Measurements from ENCODE around the gene ZBTB2. TPM values are rescaled to one million over a fixed set of nuclear protein-coding genes. Genes with fewer than 3 reads are reported as not detected.

Gene ZBTB2
- total and polyA plus RNA-seq, 2 donors (not counting 3 experiments of a cell fraction or from before 2014, with no cell fraction given) = 11.8 to 13.1 TPM

DNA sequence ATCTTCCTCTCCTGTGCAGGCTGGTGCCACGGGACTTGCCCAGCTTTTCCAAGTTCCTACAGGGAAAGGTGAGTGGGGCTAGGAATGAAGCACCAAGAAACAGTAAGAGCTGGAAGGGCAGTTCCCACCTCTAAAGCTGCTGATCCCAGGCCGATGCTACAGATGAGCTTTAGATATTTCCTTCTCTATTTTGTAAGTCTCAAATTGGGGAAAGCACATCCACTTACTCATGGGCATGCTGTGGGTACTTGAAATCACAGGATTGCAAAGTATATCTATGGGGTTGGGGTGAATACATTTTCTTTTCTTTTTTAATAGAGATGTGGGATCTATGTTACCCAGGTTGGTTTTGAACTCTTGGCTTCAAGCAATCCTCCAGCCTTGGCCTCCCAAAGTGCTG, 3.1 kb downstream of the ZBTB2 start:
- intact Hi-C loops (cut with micrococcal nuclease) = no loop called here
- Histone ChIP-seq H4K20me1 (replicated peaks; ENCODE audit: control insufficient read depth, extremely low read depth, insufficient read depth, low read length) (peaks cover 3% of the 10 kb centered on the region), H3K79me2 (ENCODE audit: control insufficient read depth, insufficient read depth, low read length) (peaks cover 62% of the 10 kb centered on the region), H3K4me1 (ENCODE audit: control insufficient read depth, extremely low read depth, insufficient read depth, low read length) (peaks cover 27% of the 10 kb centered on the region), H2AFZ (ENCODE audit: low read depth, low read length) (no peak overlapping the region), H3K27me3 (ENCODE audit: control insufficient read depth in 2 of 2, insufficient read depth in 2 of 2, low read length in 2 of 2) (no peaks in the 10 kb centered on the region), H3K27ac (ENCODE audit: insufficient read depth, low read depth, low read length) (no peak overlapping the region), H3K9ac (replicated peaks; ENCODE audit: extremely low read depth, insufficient read depth, low read length) (no peak overlapping the region), H3K4me3 (replicated peaks in 1 of 3; ENCODE audit: insufficient read depth in 1 of 3, low read depth in 1 of 3, low read length in 3 of 3) (no peak overlapping the region), H3K4me2 (ENCODE audit: insufficient read depth, low read length) (no peak overlapping the region), H3K9me3 (replicated peaks; ENCODE audit: control insufficient read depth, insufficient read depth, low read length) (no peaks in the 10 kb centered on the region), H3K36me3 (ENCODE audit: control insufficient read depth in 2 of 2, extremely low read depth in 1 of 2, insufficient read depth in 2 of 2, low read length in 2 of 2) (no peaks in the 10 kb centered on the region), H3K9me1 (replicated peaks; ENCODE audit: control insufficient read depth, extremely low read depth, insufficient read depth, low read length) (no peaks in the 10 kb centered on the region)
- FAIRE-seq (no peak), DNase-seq (ENCODE audit: low read depth, low spot score) (no peak)
- dilution Hi-C loops (cut with MboI; ENCODE audit: extremely low pct_ligation_motif_present, low sequenced_read_pairs) = no loop called here
- no TSS peak for BruUV-seq (replicated peaks)
- TF ChIP-seq POLR2AphosphoS5 (IDR thresholded peaks at IDR 0.05; ENCODE audit: insufficient read depth, low read depth, low read length) (no peak), MYC (IDR thresholded peaks at IDR 0.05; ENCODE audit: low read depth, low read length) (no peak), GATA2 (IDR thresholded peaks at IDR 0.05; ENCODE audit: insufficient read depth, insufficient read length, low read depth, low read length) (no peak), POLR2A (IDR thresholded peaks at IDR 0.05; ENCODE audit: low read depth, low read length) (no peak), JUN (IDR thresholded peaks at IDR 0.05; ENCODE audit: borderline replicate concordance, insufficient read depth, insufficient read length, low read depth) (no peak), EZH2 (IDR thresholded peaks at IDR 0.05; ENCODE audit: borderline replicate concordance, low read depth, low read length, severe bottlenecking) (no peak), FOS (IDR thresholded peaks at IDR 0.05; ENCODE audit: borderline replicate concordance, insufficient read depth, low read length) (no peak)
- TF ChIP-seq, protein P1, sequence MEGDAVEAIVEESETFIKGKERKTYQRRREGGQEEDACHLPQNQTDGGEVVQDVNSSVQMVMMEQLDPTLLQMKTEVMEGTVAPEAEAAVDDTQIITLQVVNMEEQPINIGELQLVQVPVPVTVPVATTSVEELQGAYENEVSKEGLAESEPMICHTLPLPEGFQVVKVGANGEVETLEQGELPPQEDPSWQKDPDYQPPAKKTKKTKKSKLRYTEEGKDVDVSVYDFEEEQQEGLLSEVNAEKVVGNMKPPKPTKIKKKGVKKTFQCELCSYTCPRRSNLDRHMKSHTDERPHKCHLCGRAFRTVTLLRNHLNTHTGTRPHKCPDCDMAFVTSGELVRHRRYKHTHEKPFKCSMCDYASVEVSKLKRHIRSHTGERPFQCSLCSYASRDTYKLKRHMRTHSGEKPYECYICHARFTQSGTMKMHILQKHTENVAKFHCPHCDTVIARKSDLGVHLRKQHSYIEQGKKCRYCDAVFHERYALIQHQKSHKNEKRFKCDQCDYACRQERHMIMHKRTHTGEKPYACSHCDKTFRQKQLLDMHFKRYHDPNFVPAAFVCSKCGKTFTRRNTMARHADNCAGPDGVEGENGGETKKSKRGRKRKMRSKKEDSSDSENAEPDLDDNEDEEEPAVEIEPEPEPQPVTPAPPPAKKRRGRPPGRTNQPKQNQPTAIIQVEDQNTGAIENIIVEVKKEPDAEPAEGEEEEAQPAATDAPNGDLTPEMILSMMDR (IDR thresholded peaks at IDR 0.05; ENCODE audit: extremely low read depth in 1 of 2, insufficient read depth in 1 of 2, low read depth in 1 of 2, low read length in 2 of 2) = no peak
- TF ChIP-seq, protein P2, sequence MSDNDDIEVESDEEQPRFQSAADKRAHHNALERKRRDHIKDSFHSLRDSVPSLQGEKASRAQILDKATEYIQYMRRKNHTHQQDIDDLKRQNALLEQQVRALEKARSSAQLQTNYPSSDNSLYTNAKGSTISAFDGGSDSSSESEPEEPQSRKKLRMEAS (IDR thresholded peaks at IDR 0.05; ENCODE audit: insufficient read depth, insufficient read length) = no peak
- CTCF ChIA-PET = no interaction called here
- POLR2A ChIA-PET = no interaction called here
